Measurements from ENCODE around the gene ADA. TPM values are rescaled to one million over a fixed set of nuclear protein-coding genes. Genes with fewer than 3 reads are reported as not detected.

ADA gene
- total and polyA plus RNA-seq, 2 of the 13 experiments (the other 11 are each of a cell fraction or from before 2014, with no cell fraction given) = 2.5 to 11.3 TPM

GRCh38 chr20:44692932-44693480, 41.5 kb upstream of the ADA start (continued):
- peak; percentile 52; the same call in 1 of the 2 replicates for TF ChIP-seq PATZ1 (CRISPR knock-in tag; IDR thresholded peaks at IDR 0.05)
- TF ChIP-seq ZBTB1 (CRISPR knock-in tag; IDR thresholded peaks at IDR 0.05; ENCODE audit: borderline replicate concordance) = no peak
- TF ChIP-seq RARG (CRISPR knock-in tag; IDR thresholded peaks at IDR 0.05; ENCODE audit: low read depth) = no peak
- TF ChIP-seq CSRNP2 (CRISPR knock-in tag; conservative IDR thresholded peaks at IDR 0.05; ENCODE audit: low read depth) = no peak
- no peak for TF ChIP-seq PTBP1 (IDR thresholded peaks at IDR 0.05; ENCODE audit: low read depth, low read length, poor library complexity, severe bottlenecking)
- TF ChIP-seq ARHGAP35 (CRISPR knock-in tag; IDR thresholded peaks at IDR 0.05; ENCODE audit: borderline replicate concordance) = no peak
- no peak for TF ChIP-seq ZNF496 (CRISPR knock-in tag; IDR thresholded peaks at IDR 0.05; ENCODE audit: insufficient replicate concordance)
- no peak for TF ChIP-seq ZNF740 (CRISPR knock-in tag; IDR thresholded peaks at IDR 0.05)
- TF ChIP-seq EP300 (IDR thresholded peaks at IDR 0.05; ENCODE audit: low read depth in 2 of 2, low read length in 2 of 2) = peak; percentile 49 to 73; a peak in 3 of 4 replicates
- peak; percentile 59; the same call in 1 of the 2 replicates for TF ChIP-seq EP300 (CRISPR knock-in tag; IDR thresholded peaks at IDR 0.05; ENCODE audit: borderline replicate concordance)
- no peak for TF ChIP-seq ZNF547 (CRISPR knock-in tag; IDR thresholded peaks at IDR 0.05)
- 0 out of 2 replicates have a peak, but pooled peaks have one; percentile 56 for TF ChIP-seq ZNF878 (CRISPR knock-in tag; IDR thresholded peaks at IDR 0.05)
- TF ChIP-seq SAFB2 (CRISPR knock-in tag; IDR thresholded peaks at IDR 0.05; ENCODE audit: borderline replicate concordance, low read depth) = no peak
- TF ChIP-seq IRX3 (CRISPR knock-in tag; IDR thresholded peaks at IDR 0.05; ENCODE audit: borderline replicate concordance, low read depth) = no peak
- no peak for TF ChIP-seq LBX2 (CRISPR knock-in tag; IDR thresholded peaks at IDR 0.05; ENCODE audit: borderline replicate concordance)
- no peak for TF ChIP-seq ZNF10 (CRISPR knock-in tag; IDR thresholded peaks at IDR 0.05; ENCODE audit: borderline replicate concordance, low read depth)
- peak; percentile 79 for TF ChIP-seq HOMEZ (CRISPR knock-in tag; IDR thresholded peaks at IDR 0.05; ENCODE audit: low read depth)
- no peak for TF ChIP-seq POGZ (CRISPR knock-in tag; IDR thresholded peaks at IDR 0.05)
- TF ChIP-seq SOX6 (IDR thresholded peaks at IDR 0.05) = no peak
- peak; percentile 86 for TF ChIP-seq SOX6 (CRISPR knock-in tag; IDR thresholded peaks at IDR 0.05)
- TF ChIP-seq POLR2AphosphoS2 (IDR thresholded peaks at IDR 0.05; ENCODE audit: low read depth, low read length) = no peak
- TF ChIP-seq CC2D1A (CRISPR knock-in tag; IDR thresholded peaks at IDR 0.05) = no peak
- TF ChIP-seq FIP1L1 (IDR thresholded peaks at IDR 0.05; ENCODE audit: borderline replicate concordance, insufficient read depth, low read depth, low read length) = no peak

Measured in HepG2 (cell line).